KMS-11 (cell line): ENCODE data around the gene SGCE.

Experiments
- H2AFZ ChIP-seq: fragments of 200-600 bp; sonication (generic); 2 replicates; pipeline ENCODE4 v1.6.1; 2016; ENCODE audit warnings: antibody characterized with exemption, mixed run types, low read depth
- H3K27ac ChIP-seq: fragments of 200-600 bp; sonication (generic); 2 replicates; pipeline ENCODE4 v1.6.1; 2016; ENCODE audit warnings: mild to moderate bottlenecking, mixed run types
- H3K27me3 ChIP-seq: fragments of 200-600 bp; sonication (generic); 2 replicates; pipeline ENCODE4 v1.6.1; 2017; ENCODE audit warnings: mild to moderate bottlenecking, low read depth, mixed run types, moderate library complexity; ENCODE audit not compliant: insufficient read depth
- H3K36me3 ChIP-seq: fragments of 200-600 bp; sonication (generic); 2 replicates; pipeline ENCODE4 v1.6.1; 2017; ENCODE audit warnings: mild to moderate bottlenecking, mixed run types; ENCODE audit not compliant: insufficient read depth
- H3K4me1 ChIP-seq: fragments of 200-600 bp; sonication (generic); 2 replicates; pipeline ENCODE4 v1.6.1; 2016; ENCODE audit warnings: mild to moderate bottlenecking, low read depth, mixed run types; ENCODE audit not compliant: poor library complexity, severe bottlenecking
- H3K4me2 ChIP-seq: fragments of 200-600 bp; sonication (generic); 2 replicates; pipeline ENCODE4 v1.7.0; 2016; ENCODE audit warnings: mild to moderate bottlenecking, mixed run types
- H3K4me3 ChIP-seq: fragments of 200-600 bp; sonication (generic); IDR thresholded peaks from 2 replicates; pipeline ENCODE4 v1.6.1; 2017; ENCODE audit warnings: low read depth, low read length, mixed read lengths; ENCODE audit not compliant: insufficient read depth
- H3K79me2 ChIP-seq: fragments of 200-600 bp; sonication (generic); 2 replicates; pipeline ENCODE4 v1.6.1; 2016; ENCODE audit warnings: low read depth, mixed run types; ENCODE audit not compliant: insufficient read depth
- H3K9ac ChIP-seq: fragments of 200-600 bp; sonication (generic); 2 replicates; pipeline ENCODE4 v1.6.1; 2016; ENCODE audit warnings: mild to moderate bottlenecking, mixed run types
- H4K20me1 ChIP-seq: fragments of 200-600 bp; sonication (generic); 2 replicates; pipeline ENCODE4 v1.6.1; 2016; ENCODE audit warnings: mild to moderate bottlenecking, mixed run types; ENCODE audit not compliant: insufficient read depth
- CTCF ChIP-seq: fragments of 200-600 bp; sonication (generic); conservative IDR thresholded peaks from 2 replicates; pipeline ENCODE4 v1.6.1; 2017; ENCODE audit warnings: low read depth, mild to moderate bottlenecking, antibody characterized with exemption, low read length, moderate library complexity, mixed read lengths

SGCE gene

GRCh38 chr7:94657771-94658693 is 2.1 kb upstream of the SGCE start:
- Histone ChIP-seq H3K79me2 (peaks cover 61% of the 10 kb centered on the region), H3K4me3 (no peak overlapping the region), H4K20me1 (no peaks in the 10 kb centered on the region; the same call in 1 of the 2 replicates), H3K9ac (no peak overlapping the region), H2AFZ (no peak overlapping the region), H3K4me1 (peaks cover 55% of the 10 kb centered on the region), H3K27ac (no peak overlapping the region), H3K27me3 (no peaks in the 10 kb centered on the region), H3K4me2 (peak overlapping the region; percentile 67), H3K36me3 (no peaks in the 10 kb centered on the region)
- no peak for TF ChIP-seq CTCF

GRCh38 chr7:94656925-94657731 is 1.2 kb upstream of the SGCE start:
- no peak overlapping the region for H3K4me3 ChIP-seq
- no peaks in the 10 kb centered on the region for H3K27me3 ChIP-seq
- no peaks in the 10 kb centered on the region; the same call in 1 of the 2 replicates for H4K20me1 ChIP-seq
- peak overlapping the region; percentile 28; the same call in 1 of the 2 replicates for H2AFZ ChIP-seq
- peaks cover 68% of the 10 kb centered on the region for H3K79me2 ChIP-seq
- peak overlapping the region; percentile 43 for H3K27ac ChIP-seq
- H3K4me2 ChIP-seq, result peak overlapping the region; percentile 22
- H3K36me3 ChIP-seq, result no peaks in the 10 kb centered on the region
- peaks cover 55% of the 10 kb centered on the region for H3K4me1 ChIP-seq
- peak overlapping the region; percentile 57 for H3K9ac ChIP-seq
- TF ChIP-seq CTCF, result no peak

GRCh38 chr7:94656658-94656924 is 658 bp upstream of the SGCE start:
- Histone ChIP-seq H3K4me3 (no peak overlapping the region), H3K36me3 (no peaks in the 10 kb centered on the region), H3K9ac (peak overlapping the region; percentile 57; the same call in 1 of the 2 replicates), H3K4me2 (peak overlapping the region; percentile 22), H3K27ac (peak overlapping the region; percentile 43), H4K20me1 (no peaks in the 10 kb centered on the region; the same call in 1 of the 2 replicates), H3K79me2 (peaks cover 73% of the 10 kb centered on the region), H3K27me3 (no peaks in the 10 kb centered on the region), H2AFZ (peak overlapping the region; percentile 28; the same call in 1 of the 2 replicates), H3K4me1 (peaks cover 55% of the 10 kb centered on the region)
- TF ChIP-seq CTCF, result no peak

- Histone ChIP-seq H3K36me3 (no peaks in the 10 kb centered on the region), H3K4me2 (peak overlapping the region; percentile 86), H3K27me3 (no peaks in the 10 kb centered on the region), H4K20me1 (no peaks in the 10 kb centered on the region), H2AFZ (peak overlapping the region; percentile 82), H3K4me3 (peak overlapping the region; percentile 68), H3K27ac (peak overlapping the region; percentile 81), H3K9ac (peak overlapping the region; percentile 81), H3K4me1 (peaks cover 48% of the 10 kb centered on the region), H3K79me2 (peaks cover 76% of the 10 kb centered on the region)
- no peak for TF ChIP-seq CTCF
These were observed 646 bp downstream of the SGCE start for GRCh38 chr7:94655126-94655847.
